ENCODE measurements around the gene XNDC1N.

Gene XNDC1N

GRCh38 chr11:71927820-71928736 lies at the start of gene XNDC1N:
Gene XNDC1N (minus strand): TSS chr11:71928594. CDS start chr11:71923353, 5,241 bp downstream.
- DNase-seq (ENCODE audit: low spot score): peak; percentile 95

- peak; percentile 82 for DNase-seq (ENCODE audit: low spot score)
Measured at GRCh38 chr11:71977743-71978418, 49.5 kb upstream of the XNDC1N start.

DNA sequence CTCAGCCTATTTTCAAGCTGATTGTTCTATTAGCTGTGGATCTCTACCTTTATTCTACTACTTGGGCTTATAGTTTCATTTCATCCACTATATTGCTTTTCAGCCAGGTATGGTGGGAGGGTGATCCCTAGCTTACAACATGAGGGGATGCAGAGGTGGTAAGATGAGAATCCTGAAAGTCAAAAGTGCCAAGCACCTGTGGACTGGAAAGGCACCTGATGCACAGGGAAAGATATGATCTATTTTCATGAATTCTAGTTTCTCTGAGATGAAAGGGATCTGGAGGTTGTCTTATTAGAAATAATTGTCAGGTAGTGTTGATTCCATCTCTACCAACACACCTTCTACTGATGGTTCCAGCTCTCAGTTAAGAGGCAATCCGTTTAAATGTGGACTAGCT lies 48.7 kb upstream of the XNDC1N start:
- no peak for DNase-seq (ENCODE audit: low spot score)

DNA sequence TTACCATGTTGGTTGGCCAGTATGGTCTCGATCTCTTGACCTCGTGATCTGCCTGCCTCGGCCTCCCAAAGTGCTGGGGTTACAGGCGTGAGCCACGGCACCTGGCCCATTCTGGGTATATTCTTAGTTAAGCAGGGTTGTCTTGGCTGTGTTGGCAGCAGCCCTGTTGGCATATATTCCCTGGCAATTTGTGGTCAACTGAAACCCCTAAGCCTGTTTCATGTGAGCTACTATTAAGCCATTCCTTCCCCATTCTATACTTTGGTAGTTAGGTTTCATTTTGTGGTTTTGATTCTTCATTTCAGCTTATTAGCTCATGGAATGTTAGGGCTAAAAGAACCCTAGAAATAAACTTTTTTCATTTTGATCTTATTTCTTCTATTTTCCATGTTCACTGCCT lies 48.2 kb upstream of the XNDC1N start:
- DNase-seq (ENCODE audit: low spot score): no peak

- no peak for DNase-seq (ENCODE audit: low spot score)
Measured at GRCh38 chr11:71971680-71972079, 43.3 kb upstream of the XNDC1N start.

DNA sequence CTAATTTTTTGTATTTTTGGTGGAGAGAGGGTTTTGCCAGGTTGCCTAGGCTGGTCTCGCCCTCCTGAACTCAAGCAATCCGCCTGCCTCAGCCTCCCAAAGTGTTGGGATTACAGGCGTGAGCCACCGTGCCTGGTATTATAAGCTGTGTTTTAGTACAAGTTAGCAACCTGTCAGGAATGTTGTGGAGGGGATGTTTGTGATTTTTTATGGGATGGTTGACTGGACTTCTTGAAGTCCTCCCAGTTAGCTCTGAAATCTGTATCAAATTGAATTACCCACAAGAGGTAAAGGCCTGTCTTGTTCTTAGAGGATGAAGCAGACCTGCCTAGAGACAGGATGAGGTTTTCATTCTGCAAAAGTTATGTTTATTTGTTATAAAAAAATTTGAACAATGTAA lies 36.2 kb upstream of the XNDC1N start:
- DNase-seq (ENCODE audit: low spot score): no peak

DNA sequence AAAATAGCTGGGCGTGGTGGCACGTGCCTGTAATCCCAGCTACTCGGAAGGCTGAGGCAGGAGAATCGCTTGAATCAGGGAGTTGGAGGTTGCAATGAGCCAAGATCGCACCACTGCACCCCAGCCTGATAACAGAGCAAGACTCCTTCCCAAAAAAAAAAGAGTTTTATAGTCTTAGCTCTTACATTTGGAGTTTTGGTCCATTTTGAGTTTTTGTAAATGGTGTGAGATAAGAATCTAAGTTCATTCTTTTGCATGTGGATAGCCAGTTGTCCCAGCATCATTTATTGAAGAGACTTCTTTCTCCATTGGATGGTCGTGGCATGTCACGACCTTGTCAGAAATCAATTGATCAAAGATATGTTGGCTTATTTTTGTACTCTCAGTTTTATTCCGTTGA lies 35.1 kb upstream of the XNDC1N start:
- DNase-seq (ENCODE audit: low spot score): no peak

- peak; percentile 62 for DNase-seq (ENCODE audit: low spot score)
Measured at GRCh38 chr11:71962428-71963038, 34.1 kb upstream of the XNDC1N start.

DNA sequence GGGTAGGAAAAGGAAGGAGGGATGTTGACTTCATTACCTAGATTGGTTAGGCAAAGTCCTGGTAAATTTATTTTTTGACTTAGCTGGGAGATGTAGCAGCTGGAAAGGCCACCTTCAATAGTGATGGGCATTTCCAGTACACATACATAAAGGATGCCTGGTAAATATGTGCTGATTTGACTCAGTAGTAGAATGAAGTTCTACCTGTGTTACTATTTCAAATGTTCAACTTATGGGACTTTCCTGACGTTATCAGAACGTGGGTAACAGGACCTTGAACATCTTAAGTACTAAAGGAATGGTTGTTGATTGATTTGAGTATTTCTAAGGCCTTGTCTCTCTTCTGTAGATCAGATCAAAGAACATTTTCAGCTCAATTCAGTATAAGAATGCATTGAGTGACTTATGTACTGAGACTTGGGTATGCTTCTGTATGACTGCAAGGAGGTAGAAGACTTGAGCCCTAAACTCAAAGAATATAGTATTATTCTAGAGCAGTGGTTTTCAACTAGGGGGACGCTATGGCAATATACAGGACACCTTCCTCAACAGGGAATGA lies 27.6 kb upstream of the XNDC1N start:
- DNase-seq (ENCODE audit: low spot score): no peak

DNA sequence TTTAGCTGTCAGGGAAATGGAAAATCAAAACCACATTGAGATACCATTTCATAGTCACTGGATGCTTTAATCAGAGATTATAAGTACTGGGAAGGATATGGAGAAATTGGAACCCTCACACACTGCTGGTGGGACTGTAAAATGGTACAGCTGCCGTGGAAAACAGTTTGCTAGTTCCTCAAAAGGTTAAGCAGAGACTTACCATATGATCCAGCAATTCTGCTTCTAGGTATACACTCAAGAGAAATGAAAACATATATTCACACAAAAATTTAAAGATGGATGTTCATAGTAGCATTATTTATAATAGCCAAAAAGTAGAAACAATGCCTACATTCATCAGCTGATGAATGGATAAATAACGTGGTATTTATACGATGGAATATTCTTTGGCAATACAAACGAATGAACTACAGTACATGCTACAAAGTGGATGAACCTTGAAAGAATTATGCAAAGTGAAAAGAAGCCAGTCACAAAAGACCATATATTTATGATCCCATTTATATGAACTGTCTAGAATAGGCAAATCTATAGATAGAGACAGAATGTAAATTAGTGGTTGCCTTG lies 23.4 kb upstream of the XNDC1N start:
- no peak for DNase-seq (ENCODE audit: low spot score)

GRCh38 chr11:71949034-71949433 lies 20.6 kb upstream of the XNDC1N start:
- DNase-seq (ENCODE audit: low spot score): no peak

DNA sequence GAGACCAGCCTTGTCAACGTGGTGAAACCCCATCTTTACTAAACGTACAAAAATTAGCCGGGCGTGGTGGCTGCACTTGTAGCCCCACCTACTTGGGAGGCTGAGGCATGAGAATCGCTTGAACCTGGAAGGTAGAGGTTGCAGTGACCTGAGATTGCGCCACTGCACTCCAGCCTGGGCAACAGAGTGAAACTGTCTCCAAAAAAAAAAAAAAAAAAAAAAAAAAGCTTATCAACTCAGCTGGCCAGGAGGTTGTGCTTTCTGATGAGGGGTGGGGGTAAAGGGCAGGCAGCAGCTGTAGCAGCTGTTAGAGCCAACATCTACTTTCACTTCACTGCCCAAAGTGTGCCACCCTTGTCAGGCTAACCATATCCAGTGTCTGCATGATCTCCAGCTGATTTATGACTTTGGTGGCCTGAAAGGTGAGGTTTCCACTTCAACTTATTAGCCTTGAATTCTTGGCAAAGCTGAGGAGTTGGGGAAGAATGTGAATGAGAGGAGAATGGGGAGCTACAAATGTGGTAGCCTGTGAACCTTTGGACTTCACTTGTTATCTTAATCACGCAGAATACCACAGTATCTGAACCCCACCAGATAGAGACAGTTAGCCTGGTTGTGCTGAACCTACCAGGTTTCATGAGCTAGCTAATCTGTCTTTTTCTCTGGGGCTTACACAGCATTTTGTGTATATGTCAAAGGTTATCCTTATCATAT lies 20.1 kb upstream of the XNDC1N start:
- no peak for DNase-seq (ENCODE audit: low spot score)

- no peak for DNase-seq (ENCODE audit: low spot score)
Measured at GRCh38 chr11:71947498-71947897, 19.1 kb upstream of the XNDC1N start.

GRCh38 chr11:71946144-71946571 lies 17.8 kb upstream of the XNDC1N start:
- DNase-seq (ENCODE audit: low spot score): no peak

- peak; percentile 18 for DNase-seq (ENCODE audit: low spot score)
Measured at GRCh38 chr11:71940561-71941219, 12.3 kb upstream of the XNDC1N start.

DNA sequence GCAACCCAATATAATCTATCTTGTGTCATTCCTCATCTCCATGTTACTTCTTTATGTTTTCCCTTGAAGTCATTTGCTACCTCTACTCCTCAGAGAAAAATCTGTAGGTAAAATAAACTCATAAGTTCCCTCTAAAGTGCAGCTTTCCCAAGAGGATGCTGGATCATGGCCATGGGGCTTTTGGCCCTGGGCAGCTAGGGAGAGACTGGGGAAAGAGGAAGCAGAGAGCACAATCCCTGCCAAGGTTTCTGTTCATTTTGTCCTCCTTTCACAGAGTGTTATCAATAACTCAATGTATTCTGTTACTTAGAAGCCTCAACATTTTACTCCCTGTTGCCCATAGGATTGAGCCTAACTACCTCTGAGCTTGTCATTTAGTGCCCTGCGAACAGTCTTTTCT lies 9.4 kb upstream of the XNDC1N start:
- peak; percentile 9 for DNase-seq (ENCODE audit: low spot score)

DNA sequence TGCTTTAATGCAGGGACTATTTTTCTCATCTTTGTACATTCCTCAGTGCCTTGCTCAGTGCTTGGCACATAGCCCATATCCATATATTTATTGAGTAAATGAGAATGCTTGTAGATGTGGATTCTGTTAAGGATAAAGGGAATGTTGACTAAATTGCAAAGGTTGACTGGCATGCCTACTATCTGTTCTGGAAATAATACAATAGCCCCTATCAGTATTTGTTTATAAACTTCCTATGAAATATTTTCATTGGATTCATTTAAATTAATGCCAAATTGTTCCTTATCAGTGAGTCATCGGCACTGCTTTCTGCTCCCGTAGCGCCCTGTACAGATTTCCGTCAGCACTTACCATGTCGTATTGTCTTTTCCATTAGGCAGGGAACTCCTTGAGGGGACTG lies 8.4 kb upstream of the XNDC1N start:
- DNase-seq (ENCODE audit: low spot score): no peak

DNA sequence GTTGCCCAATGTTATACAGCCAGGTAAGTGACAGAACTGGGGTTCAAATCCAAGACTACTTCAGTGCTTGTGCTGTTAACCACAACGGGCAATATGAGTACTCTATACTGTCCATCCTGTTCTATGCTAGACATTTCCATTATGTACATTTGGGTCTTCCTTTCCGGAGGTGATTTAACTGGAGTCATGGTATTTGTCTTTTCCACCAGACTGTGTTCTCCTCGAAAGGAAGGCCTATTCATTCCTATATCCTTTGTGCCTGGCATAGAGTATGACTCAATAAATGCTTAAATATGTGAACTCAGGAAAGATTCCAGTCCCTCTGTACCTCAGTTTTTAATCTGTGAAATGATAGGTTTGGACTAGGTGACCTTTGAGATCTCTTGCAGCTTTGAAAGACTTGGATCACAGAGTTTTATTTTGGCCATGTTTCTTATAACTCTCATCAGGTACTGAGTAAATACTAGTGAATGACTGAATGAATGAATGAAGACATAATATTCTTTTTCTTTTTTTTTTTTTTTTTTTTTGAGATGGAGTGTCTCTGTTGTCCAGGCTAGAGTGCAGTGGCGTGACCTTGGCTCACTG lies 7.0 kb upstream of the XNDC1N start:
- DNase-seq (ENCODE audit: low spot score): no peak

DNA sequence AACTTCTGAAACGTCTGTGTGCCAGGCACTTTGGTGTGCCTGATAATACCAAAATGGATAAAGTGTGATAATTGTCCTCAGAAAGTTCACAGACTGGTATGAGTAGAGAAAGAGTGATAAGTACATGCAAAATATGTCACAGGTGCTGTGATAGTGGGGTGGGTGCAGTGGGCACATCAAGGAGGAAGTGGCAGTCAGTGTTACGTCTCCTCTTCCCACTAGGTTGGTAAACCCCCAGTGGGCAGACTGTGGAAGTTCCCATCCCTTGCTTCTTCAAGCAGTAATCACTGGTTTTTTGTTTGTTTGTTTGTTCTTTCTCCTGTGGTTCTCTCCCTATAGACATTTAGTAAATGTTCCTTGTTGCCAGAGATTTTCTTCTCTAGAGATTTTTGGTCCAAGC lies 5.8 kb upstream of the XNDC1N start:
- DNase-seq (ENCODE audit: low spot score): no peak

DNA sequence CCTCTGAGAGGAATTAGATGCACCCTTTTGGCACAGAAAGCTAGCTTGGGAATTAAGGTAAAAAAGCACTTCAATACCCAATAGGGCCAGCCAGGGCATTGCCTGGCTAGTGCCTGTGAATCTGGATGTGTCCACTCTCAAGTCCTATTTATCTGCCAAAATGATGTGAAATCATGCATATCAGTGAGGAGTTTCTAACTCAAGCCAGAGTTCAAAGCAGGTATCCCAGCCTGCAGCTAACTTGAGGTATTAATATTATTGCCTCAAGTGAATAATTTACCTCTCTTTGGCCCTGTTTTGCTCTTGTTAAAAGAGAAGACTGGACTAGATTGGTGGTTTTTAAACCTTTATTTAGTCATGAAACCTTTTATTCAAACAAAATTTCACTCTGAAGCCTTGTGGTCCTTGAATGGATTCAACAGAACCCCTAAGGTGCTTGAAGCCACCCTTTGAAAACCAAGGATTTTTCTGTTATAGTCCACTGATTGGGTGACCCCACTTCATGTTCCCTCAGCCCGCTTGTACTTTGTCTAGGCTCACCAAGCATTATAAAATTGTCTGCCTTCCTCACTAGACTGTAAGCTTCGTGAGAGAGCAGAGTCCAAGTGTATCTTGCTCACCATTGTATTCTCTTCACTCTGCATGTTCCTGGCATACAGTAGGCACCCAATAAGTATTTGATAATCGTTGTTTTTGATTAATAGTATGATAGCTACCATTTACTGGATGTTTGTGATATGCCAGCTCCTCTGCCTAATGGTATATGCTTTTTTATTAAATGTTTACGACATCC lies 4.9 kb upstream of the XNDC1N start:
- no peak for DNase-seq (ENCODE audit: low spot score)

All from pons (tissue), 1 donor.